ENCODE results near the gene ZNF438. TPM values are rescaled to one million over a fixed set of nuclear protein-coding genes. Genes with fewer than 3 reads are reported as not detected.

ZNF438 gene
- total RNA-seq, 1 donor from 2014 or later: 1.7 TPM

DNA sequence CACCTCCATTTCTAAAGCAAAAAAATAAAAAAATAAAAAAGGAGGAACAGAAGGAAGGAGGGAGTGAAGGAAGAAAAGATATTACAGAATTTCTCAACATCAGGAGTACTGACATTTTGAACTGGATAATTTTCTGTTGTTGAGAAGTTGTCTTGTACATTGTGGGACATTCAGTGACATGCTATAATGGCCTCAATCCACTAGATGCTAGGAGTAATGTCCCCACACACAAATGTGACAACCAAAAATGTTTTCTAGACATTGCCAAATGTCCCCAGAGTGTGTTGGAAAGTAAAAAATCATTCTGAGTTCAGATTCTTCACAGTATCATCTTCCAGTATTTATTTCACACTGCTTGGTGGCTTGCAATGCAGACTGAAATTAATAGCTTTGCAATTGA lies 6.5 kb downstream of the ZNF438 start:
- Histone ChIP-seq H3K4me1 (peaks cover 6 to 31% of the 10 kb centered on the region in 2 donors), H3K27me3 (no peaks in the 10 kb centered on the region), H3K9me3 (no peaks in the 10 kb centered on the region), H3K4me3 (no peak overlapping the region), H3K36me3 (no peaks in the 10 kb centered on the region), H3K27ac (peak overlapping the region; percentile 49 to 59)
- no peak for DNase-seq (ENCODE audit: low spot score in 2 of 2)
- TF ChIP-seq CTCF (IDR thresholded peaks at IDR 0.05): no peak
- intact Hi-C loops (cut with DNase I): no loop called here

- no peak for TF ChIP-seq CTCF (IDR thresholded peaks at IDR 0.05)
- intact Hi-C loops (cut with DNase I): no loop called here
- DNase-seq (ENCODE audit: low spot score in 2 of 2): no peak
- Histone ChIP-seq H3K27ac (peak overlapping the region in 1 of 2 donors; percentile 29), H3K36me3 (no peaks in the 10 kb centered on the region), H3K27me3 (no peaks in the 10 kb centered on the region), H3K4me1 (peaks cover 5 to 28% of the 10 kb centered on the region in 2 donors), H3K4me3 (no peak overlapping the region), H3K9me3 (no peaks in the 10 kb centered on the region)
These were observed 8.1 kb downstream of the ZNF438 start for GRCh38 chr10:31023558-31023957.

- peak overlapping the region; percentile 37 to 38 for H3K27ac ChIP-seq
- no peak overlapping the region for H3K4me3 ChIP-seq
- no peak for TF ChIP-seq CTCF (IDR thresholded peaks at IDR 0.05)
- peaks cover 0 to 35% of the 10 kb centered on the region in 2 donors for H3K4me1 ChIP-seq
- H3K27me3 ChIP-seq: no peaks in the 10 kb centered on the region
- no peak for DNase-seq (ENCODE audit: low spot score in 2 of 2)
- no peaks in the 10 kb centered on the region for H3K9me3 ChIP-seq
- H3K36me3 ChIP-seq: no peaks in the 10 kb centered on the region
- intact Hi-C loops (cut with DNase I): no loop called here
These were observed 11.5 kb downstream of the ZNF438 start for GRCh38 chr10:31020209-31020608.

DNA sequence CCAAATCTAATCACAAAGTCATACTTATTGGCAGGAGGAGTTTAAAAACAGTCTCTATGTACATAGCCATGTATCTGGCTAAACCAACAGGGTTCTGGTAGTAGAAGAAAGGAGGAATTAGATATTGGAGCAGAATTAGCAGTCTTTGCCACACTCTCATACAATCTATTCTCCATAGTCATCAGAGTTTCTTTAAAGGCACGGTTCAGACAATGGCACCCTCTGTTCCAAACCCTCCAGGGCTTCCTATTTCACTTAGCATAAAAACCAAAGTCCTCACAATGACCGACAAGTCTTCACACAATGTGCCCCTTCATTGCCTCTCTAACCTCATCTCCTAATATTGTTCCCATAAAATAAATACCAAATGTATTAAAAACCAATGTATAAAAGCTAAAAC lies 12.7 kb downstream of the ZNF438 start:
- TF ChIP-seq CTCF (IDR thresholded peaks at IDR 0.05): no peak
- no peak for DNase-seq (ENCODE audit: low spot score in 2 of 2)
- Histone ChIP-seq H3K4me1 (peaks cover 0 to 24% of the 10 kb centered on the region in 2 donors), H3K27me3 (no peaks in the 10 kb centered on the region), H3K27ac (peak overlapping the region; percentile 73), H3K4me3 (no peak overlapping the region), H3K36me3 (no peaks in the 10 kb centered on the region), H3K9me3 (no peaks in the 10 kb centered on the region)
- intact Hi-C loops (cut with DNase I): no loop called here

DNA sequence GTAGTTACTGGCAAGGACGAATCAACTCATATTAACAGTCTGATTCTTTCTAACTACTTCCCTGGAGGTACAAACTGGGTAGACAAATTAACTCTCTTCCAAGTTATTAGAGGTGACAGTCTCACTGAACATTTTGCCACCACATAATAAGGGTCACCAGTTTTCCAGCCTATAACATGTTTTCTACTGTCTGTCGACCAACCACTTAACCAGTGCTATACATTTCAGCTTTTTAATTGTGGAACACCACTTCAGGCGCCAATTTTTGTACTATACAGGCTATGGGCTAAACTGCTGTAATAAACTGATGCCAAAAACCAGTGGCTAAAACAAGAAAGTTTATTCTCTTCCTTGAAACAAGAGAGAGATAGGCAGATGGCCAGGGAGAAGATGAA lies 13.3 kb downstream of the ZNF438 start:
- intact Hi-C loops (cut with DNase I): no loop called here
- no peak overlapping the region for H3K4me3 ChIP-seq
- no peaks in the 10 kb centered on the region for H3K36me3 ChIP-seq
- no peaks in the 10 kb centered on the region for H3K27me3 ChIP-seq
- no peaks in the 10 kb centered on the region for H3K9me3 ChIP-seq
- H3K4me1 ChIP-seq: peaks cover 0 to 24% of the 10 kb centered on the region in 2 donors
- TF ChIP-seq CTCF (IDR thresholded peaks at IDR 0.05): no peak
- peak overlapping the region; percentile 73 for H3K27ac ChIP-seq
- DNase-seq (ENCODE audit: low spot score in 2 of 2): no peak

All from ascending aorta (tissue), 2 donors.